ENCODE measurements around the gene ZFY. TPM values are rescaled to one million over a fixed set of nuclear protein-coding genes. Genes with fewer than 3 reads are reported as not detected.
"Not testable (repeated sequence)": the region's sequence is repeated elsewhere in the genome, so short reads cannot be mapped to it uniquely, and the experiment has no call there.

The ZFY gene
- total RNA-seq, 3 donors from 2014 or later = under 0.01 to 18.4 TPM; not detected in 1

DNA sequence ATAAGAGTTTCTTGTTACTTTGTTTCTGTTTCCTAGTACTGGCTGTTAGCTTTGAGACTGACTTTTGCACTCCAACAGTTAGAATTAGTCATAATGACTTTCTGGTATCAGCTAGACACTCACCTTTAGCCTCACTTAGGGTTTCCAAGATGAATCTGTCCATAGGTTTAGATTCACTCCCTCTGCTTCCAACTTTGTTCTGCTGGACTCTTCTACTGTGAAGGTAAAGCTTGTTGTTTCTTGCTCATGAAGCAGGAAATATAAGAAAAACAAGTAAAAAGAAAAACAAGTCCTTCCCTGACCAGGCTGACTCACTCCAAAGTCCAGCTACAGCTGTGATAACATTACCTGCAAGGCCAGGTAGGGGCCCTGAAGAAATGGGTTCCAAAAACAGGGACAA, 67.0 kb downstream of the ZFY start:
- Histone ChIP-seq H3K36me3 (no peaks in the 10 kb centered on the region), H3K27ac (no peak overlapping the region), H3K27me3 (no peaks in the 10 kb centered on the region), H3K4me3 (peak overlapping the region in 1 of 3 donors; percentile 47), H3K4me1 (no peaks in the 10 kb centered on the region), H3K9me3 (no peaks in the 10 kb centered on the region)
- TF ChIP-seq POLR2A (IDR thresholded peaks at IDR 0.05) (no peak), POLR2AphosphoS5 (IDR thresholded peaks at IDR 0.05) (no peak)
- TF ChIP-seq, protein P1, sequence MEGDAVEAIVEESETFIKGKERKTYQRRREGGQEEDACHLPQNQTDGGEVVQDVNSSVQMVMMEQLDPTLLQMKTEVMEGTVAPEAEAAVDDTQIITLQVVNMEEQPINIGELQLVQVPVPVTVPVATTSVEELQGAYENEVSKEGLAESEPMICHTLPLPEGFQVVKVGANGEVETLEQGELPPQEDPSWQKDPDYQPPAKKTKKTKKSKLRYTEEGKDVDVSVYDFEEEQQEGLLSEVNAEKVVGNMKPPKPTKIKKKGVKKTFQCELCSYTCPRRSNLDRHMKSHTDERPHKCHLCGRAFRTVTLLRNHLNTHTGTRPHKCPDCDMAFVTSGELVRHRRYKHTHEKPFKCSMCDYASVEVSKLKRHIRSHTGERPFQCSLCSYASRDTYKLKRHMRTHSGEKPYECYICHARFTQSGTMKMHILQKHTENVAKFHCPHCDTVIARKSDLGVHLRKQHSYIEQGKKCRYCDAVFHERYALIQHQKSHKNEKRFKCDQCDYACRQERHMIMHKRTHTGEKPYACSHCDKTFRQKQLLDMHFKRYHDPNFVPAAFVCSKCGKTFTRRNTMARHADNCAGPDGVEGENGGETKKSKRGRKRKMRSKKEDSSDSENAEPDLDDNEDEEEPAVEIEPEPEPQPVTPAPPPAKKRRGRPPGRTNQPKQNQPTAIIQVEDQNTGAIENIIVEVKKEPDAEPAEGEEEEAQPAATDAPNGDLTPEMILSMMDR (IDR thresholded peaks at IDR 0.05) = no peak
- no peak for DNase-seq (ENCODE audit: low spot score in 2 of 2)
- intact Hi-C loops (cut with DNase I; ENCODE audit: low total_unique reads) = no loop called here

DNA sequence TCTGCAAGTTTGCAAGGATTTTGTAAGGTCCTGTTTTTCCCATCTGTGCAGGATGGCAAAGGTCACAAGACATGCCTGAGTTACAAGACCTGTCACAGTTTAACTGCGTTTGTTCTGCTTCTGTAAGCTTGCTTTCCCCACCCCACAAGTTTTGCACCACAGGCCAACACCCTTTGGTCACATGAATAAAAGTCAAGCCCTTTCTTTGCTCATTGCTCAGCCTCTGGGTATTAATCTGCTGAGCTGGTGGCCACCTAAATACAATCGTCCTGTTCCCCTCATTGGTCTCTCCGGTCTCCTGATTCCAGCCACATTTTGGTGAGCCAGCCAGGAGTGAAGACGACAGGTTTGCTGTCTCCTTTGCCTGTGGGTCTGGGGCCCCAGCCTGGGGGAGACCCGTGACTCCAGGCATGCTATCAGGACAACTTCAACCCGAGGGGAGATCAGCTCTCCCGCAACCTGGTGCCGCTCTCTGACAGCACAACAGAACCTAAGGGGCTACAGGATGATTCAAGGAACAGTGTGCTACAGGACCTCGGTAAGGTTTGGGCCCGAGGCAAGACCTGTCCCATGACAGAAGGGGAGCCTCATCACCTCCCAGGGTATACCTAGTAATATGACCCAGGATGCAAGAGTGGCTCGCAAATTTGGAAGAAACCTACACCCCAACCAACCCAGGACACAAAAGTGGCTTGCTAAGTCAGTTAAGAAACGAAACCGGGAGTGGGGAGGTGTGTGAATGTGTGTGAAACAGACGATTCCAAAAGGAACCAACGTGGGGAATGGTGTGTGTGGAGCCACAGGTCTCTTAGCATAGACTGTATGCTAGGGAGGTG, 67.7 kb downstream of the ZFY start:
- no peaks in the 10 kb centered on the region for H3K9me3 ChIP-seq
- H3K27ac ChIP-seq = no peak overlapping the region
- intact Hi-C loops (cut with DNase I; ENCODE audit: low total_unique reads) = no loop called here
- no peaks in the 10 kb centered on the region for H3K36me3 ChIP-seq
- H3K4me1 ChIP-seq = no peaks in the 10 kb centered on the region
- no peak for DNase-seq (ENCODE audit: low spot score in 2 of 2)
- peak overlapping the region in 1 of 3 donors; percentile 47 for H3K4me3 ChIP-seq
- H3K27me3 ChIP-seq = no peaks in the 10 kb centered on the region
- TF ChIP-seq, protein P1 (IDR thresholded peaks at IDR 0.05) = no peak
- TF ChIP-seq POLR2A (IDR thresholded peaks at IDR 0.05) = no peak
- TF ChIP-seq POLR2AphosphoS5 (IDR thresholded peaks at IDR 0.05) = no peak

DNA sequence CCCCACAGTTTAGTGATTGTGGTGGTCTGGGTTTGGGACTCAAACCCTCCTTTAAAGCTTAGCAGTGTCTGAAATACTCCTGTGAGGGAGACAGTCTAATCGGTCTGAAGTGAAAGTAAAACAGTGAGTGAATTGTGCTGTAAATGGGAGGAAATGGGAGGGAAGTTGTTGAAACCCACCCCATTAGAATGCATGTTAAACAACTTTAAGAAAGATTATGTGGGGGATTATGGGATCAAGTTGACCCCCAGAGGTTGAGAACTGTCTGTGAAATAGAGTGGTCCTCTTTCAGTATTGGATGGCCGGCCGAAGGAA, 68.3 kb downstream of the ZFY start:
- Histone ChIP-seq H3K9me3 (no peaks in the 10 kb centered on the region), H3K27ac (no peak overlapping the region), H3K4me3 (peak overlapping the region in 1 of 3 donors; percentile 47), H3K4me1 (no peaks in the 10 kb centered on the region), H3K36me3 (no peaks in the 10 kb centered on the region), H3K27me3 (no peaks in the 10 kb centered on the region)
- intact Hi-C loops (cut with DNase I; ENCODE audit: low total_unique reads) = no loop called here
- DNase-seq (ENCODE audit: low spot score in 2 of 2) = no peak
- TF ChIP-seq POLR2A (IDR thresholded peaks at IDR 0.05) (no peak), POLR2AphosphoS5 (IDR thresholded peaks at IDR 0.05) (no peak)
- TF ChIP-seq, protein P1 (IDR thresholded peaks at IDR 0.05) = no peak

DNA sequence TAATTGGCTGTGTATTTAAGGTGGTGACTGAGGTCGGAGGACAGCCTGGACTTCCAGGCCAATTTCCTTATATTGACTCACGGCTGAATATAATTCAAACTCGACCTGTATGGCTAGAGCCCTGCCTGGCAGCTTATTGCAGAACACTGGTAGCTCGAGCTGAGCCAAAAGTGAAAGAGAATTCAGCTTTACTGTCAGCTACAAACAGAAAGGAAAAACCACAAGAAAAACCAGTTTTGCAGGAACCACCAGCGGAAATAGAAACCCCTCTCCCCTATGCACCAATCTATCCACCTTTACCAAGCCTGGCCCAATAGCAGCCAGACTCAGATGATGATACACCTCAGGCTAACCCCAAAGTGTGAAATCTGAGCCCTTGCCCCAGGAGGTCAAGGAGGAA, 68.7 kb downstream of the ZFY start:
- no peaks in the 10 kb centered on the region for H3K27me3 ChIP-seq
- no peak for DNase-seq (ENCODE audit: low spot score in 2 of 2)
- H3K4me3 ChIP-seq = peak overlapping the region in 1 of 3 donors; percentile 47
- intact Hi-C loops (cut with DNase I; ENCODE audit: low total_unique reads) = no loop called here
- no peaks in the 10 kb centered on the region for H3K36me3 ChIP-seq
- TF ChIP-seq POLR2A (IDR thresholded peaks at IDR 0.05) = no peak
- no peak for TF ChIP-seq POLR2AphosphoS5 (IDR thresholded peaks at IDR 0.05)
- TF ChIP-seq, protein P1 (IDR thresholded peaks at IDR 0.05) = no peak
- H3K9me3 ChIP-seq = no peaks in the 10 kb centered on the region
- no peak overlapping the region for H3K27ac ChIP-seq
- H3K4me1 ChIP-seq = no peaks in the 10 kb centered on the region

DNA sequence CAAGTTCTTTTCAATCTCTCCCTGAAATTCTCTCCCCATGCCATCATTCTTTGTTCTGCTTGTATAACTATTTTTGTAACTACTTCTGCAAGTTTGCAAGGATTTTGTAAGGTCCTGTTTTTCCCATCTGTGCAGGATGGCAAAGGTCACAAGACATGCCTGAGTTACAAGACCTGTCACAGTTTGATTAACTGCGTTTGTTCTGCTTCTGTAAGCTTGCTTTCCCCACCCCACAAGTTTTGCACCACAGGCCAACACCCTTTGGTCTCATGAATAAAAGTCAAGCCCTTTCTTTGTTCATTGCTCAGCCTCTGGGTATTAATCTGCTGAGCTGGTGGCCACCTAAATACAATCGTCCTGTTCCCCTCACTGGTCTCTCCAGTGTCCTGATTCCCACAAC, 70.8 kb downstream of the ZFY start:
- H3K9me3 ChIP-seq; intact Hi-C loops (cut with DNase I; ENCODE audit: low total_unique reads); H3K27me3 ChIP-seq; H3K4me3 ChIP-seq; H3K36me3 ChIP-seq; DNase-seq (ENCODE audit: low spot score in 2 of 2); H3K27ac ChIP-seq; H3K4me1 ChIP-seq: not testable (repeated sequence)

Data from breast epithelium (tissue), 4 donors.